Testis (tissue), 3 donors: ENCODE data around the gene SPPL2A. TPM values are rescaled to one million over a fixed set of nuclear protein-coding genes. Genes with fewer than 3 reads are reported as not detected.

Source experiments
- DNase-seq: peaks from one replicate; pipeline ENCODE4 v3.0.0-alpha.2; 2019
- H3K27ac ChIP-seq, 2 donors: fragments of 200-600 bp; sonication (generic); one replicate each; pipeline ENCODE4 v1.5.1; 2019
- H3K27me3 ChIP-seq: fragments of 200-600 bp; sonication (generic); one replicate; pipeline ENCODE4 v1.5.1; 2019
- H3K36me3 ChIP-seq: fragments of 200-600 bp; sonication (generic); one replicate; pipeline ENCODE4 v1.5.1; 2017; ENCODE audit warnings: low read depth; ENCODE audit errors: missing control alignments
- H3K4me1 ChIP-seq: fragments of 200-600 bp; sonication (generic); one replicate; pipeline ENCODE4 v1.5.1; 2019
- H3K4me3 ChIP-seq, 2 donors: fragments of 200-600 bp; sonication (generic); one replicate each; pipeline ENCODE4 v1.5.1; 2017 to 2019
- H3K9me3 ChIP-seq: fragments of 200-600 bp; sonication (generic); one replicate; pipeline ENCODE4 v1.5.1; 2017
- POLR2A ChIP-seq: fragments of 450-650 bp; IDR thresholded peaks from one replicate; pipeline ENCODE4 v1.6.1; 2017; ENCODE audit warnings: antibody characterized with exemption, mild to moderate bottlenecking, moderate library complexity
- WGBS, 2 donors: methylation state at CpG; one replicate each; pipeline ENCODE4 v1.1.5; 2018; 5-methylcytosine and 5-hydroxymethylcytosine counted together
- intact Hi-C: fragments of 100-400 bp; cut with DNase I; formaldehyde crosslinking; loops from one replicate; pipeline ENCODE4 v1.15.1; 2023; ENCODE audit warnings: low total_unique reads
- polyA plus RNA-seq: library from polyadenylated mRNA; stranded (reverse); fragments of 350-450 nt; fragmentation: Illumina TruSeq; extraction: RNeasy Lipid Tissue Mini Kit (QIAGEN cat#74804); gene quantifications from one replicate; pipeline ENCODE4 v1.2.3, GENCODE V29; 2014; ENCODE audit warnings: low read depth, low replicate concordance; ENCODE audit not compliant: insufficient read depth
- total RNA-seq, 2 donors: library from RNA; depleted of rRNA; stranded (reverse); fragments of >200 nt; gene quantifications; one replicate each; pipeline ENCODE4 v1.2.3, GENCODE V29; 2016
- TF ChIP-seq, protein P1 (sequence below), 3 experiments: fragments of 450-650 bp in 2 of 3; fragments of 200-600 bp in 1 of 3; sonication (generic) in 1 of 3; IDR thresholded peaks; one replicate each; pipeline ENCODE4 v1.5.1; 2016 to 2019; ENCODE audit warnings: antibody characterized with exemption in 3 of 3, mild to moderate bottlenecking in 2 of 3, moderate library complexity in 1 of 3

Gene SPPL2A
- total and polyA plus RNA-seq, 3 donors from 2014 or later, result 41.2 to 89.3 (median 70.9) TPM

DNA sequence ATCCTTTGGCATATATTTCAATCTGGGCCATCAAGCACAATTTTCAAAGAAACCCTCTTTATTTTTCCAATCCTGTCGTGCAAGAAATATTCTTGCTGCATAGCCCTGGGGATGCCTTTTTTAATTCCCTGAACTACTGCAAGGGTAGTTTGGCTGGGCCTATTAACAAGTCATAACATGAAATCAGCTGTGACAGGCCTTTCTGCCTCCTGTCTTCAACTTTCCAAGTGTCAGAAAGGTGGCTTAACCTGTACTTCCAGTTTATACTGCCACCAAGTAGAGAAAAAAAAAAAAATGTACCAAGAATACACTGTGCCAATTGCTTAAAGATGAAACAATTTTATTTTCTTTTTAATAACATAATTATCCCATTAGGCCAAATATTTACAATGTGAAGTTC lies 32.4 kb upstream of the SPPL2A start:
- H3K9me3 ChIP-seq, result no peaks in the 10 kb centered on the region
- DNase-seq, result no peak
- no peaks in the 10 kb centered on the region for H3K4me1 ChIP-seq
- no peak overlapping the region for H3K4me3 ChIP-seq
- TF ChIP-seq, protein P1, sequence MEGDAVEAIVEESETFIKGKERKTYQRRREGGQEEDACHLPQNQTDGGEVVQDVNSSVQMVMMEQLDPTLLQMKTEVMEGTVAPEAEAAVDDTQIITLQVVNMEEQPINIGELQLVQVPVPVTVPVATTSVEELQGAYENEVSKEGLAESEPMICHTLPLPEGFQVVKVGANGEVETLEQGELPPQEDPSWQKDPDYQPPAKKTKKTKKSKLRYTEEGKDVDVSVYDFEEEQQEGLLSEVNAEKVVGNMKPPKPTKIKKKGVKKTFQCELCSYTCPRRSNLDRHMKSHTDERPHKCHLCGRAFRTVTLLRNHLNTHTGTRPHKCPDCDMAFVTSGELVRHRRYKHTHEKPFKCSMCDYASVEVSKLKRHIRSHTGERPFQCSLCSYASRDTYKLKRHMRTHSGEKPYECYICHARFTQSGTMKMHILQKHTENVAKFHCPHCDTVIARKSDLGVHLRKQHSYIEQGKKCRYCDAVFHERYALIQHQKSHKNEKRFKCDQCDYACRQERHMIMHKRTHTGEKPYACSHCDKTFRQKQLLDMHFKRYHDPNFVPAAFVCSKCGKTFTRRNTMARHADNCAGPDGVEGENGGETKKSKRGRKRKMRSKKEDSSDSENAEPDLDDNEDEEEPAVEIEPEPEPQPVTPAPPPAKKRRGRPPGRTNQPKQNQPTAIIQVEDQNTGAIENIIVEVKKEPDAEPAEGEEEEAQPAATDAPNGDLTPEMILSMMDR (IDR thresholded peaks at IDR 0.05), result no peak
- no peak for TF ChIP-seq POLR2A
- WGBS, 2 donors, result 81 to 88% methylated on average over 1 of the region's 1 CpG
- H3K36me3 ChIP-seq, result no peaks in the 10 kb centered on the region
- no peak overlapping the region for H3K27ac ChIP-seq
- H3K27me3 ChIP-seq, result no peaks in the 10 kb centered on the region
- intact Hi-C loops, result no loop called here

DNA sequence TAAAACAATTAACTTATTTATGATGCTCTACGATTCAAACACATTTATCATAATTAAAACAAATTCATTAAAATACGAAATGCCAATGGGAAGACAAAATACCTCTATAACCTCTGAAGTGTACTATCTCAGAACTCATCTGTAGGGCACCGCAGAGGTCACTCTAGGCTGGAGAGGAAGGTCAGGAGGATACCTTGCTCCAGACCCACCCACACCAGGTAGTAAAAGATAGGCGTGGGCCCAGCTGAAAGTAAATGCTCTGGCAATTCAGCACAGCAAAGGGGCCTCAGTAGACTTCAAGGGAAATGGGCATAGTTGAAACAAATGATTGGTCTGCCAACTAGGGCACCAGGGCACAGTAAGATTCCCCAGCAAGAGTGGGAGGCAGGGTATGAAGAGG lies 26.0 kb upstream of the SPPL2A start:
- no peak for TF ChIP-seq POLR2A
- TF ChIP-seq, protein P1 (IDR thresholded peaks at IDR 0.05), result no peak
- Histone ChIP-seq H3K27me3 (no peaks in the 10 kb centered on the region), H3K9me3 (no peaks in the 10 kb centered on the region), H3K36me3 (no peaks in the 10 kb centered on the region), H3K4me1 (no peaks in the 10 kb centered on the region), H3K27ac (no peak overlapping the region), H3K4me3 (no peak overlapping the region)
- DNase-seq, result no peak
- intact Hi-C loops, result no loop called here
- 75 to 89% methylated on average over 4 of the region's 4 CpGs for WGBS, 2 donors

DNA sequence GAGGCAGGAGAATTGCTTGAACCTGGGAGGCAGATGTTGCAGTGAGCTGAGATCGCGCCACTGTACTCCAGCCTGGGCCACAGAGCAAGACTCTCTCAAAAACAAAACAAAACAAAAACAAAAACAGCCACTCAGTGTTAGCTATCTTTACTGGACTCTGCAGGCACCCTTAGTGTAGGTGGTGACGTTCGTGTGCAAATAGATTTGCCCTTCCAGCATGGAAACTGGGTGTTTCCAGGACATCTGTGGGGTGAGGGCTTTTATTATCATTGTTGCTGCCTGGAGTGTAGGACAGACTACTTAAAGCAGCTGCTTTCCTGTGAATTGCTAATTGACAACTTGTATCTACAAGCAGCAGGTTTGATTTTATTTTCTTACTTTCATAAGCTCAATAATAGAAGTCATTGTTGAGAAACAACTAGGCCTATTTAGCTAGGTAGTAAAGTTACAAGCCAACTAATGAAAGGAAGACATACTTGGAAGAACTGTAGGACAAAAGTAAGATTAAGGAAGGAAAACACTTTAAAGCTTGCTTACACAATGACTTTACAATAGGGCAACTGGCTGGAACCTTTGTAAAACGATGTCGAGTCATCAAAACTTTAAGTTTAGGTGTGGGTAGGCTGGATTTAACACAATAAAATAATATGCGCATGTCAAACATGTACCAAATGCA lies 25.4 kb upstream of the SPPL2A start:
- no peaks in the 10 kb centered on the region for H3K4me1 ChIP-seq
- no peak overlapping the region for H3K27ac ChIP-seq
- no peaks in the 10 kb centered on the region for H3K27me3 ChIP-seq
- TF ChIP-seq POLR2A, result no peak
- TF ChIP-seq, protein P1 (IDR thresholded peaks at IDR 0.05), result no peak
- H3K36me3 ChIP-seq, result no peaks in the 10 kb centered on the region
- intact Hi-C loops, result no loop called here
- no peak overlapping the region for H3K4me3 ChIP-seq
- no peaks in the 10 kb centered on the region for H3K9me3 ChIP-seq
- WGBS, 2 donors, result 82 to 90% methylated on average over 7 of the region's 7 CpGs
- DNase-seq, result no peak

DNA sequence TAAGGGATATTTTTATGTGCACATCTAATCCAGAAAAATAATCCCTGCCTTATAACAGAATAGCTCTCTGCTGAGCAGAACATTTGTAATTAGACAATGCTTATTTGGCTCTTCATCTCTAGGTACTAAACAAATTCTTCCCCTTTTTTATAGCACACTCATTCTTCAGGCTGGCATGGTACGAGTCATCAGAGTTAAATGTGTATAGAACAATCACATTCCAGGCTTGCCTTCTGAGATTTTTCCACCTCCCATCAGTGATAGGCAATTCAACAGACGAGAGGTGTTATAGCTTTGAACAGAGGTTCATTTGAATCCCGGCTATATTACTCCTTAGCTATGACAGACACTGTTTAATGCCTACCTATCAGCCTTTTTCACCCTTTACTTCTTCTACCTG lies 21.4 kb upstream of the SPPL2A start:
- TF ChIP-seq, protein P1 (IDR thresholded peaks at IDR 0.05), result no peak
- no peak for TF ChIP-seq POLR2A
- H3K9me3 ChIP-seq, result no peaks in the 10 kb centered on the region
- H3K27me3 ChIP-seq, result no peaks in the 10 kb centered on the region
- H3K27ac ChIP-seq, result no peak overlapping the region
- H3K36me3 ChIP-seq, result no peaks in the 10 kb centered on the region
- no peaks in the 10 kb centered on the region for H3K4me1 ChIP-seq
- intact Hi-C loops, result no loop called here
- 60 to 69% methylated on average over 3 of the region's 3 CpGs for WGBS, 2 donors
- DNase-seq, result no peak
- no peak overlapping the region for H3K4me3 ChIP-seq

DNA sequence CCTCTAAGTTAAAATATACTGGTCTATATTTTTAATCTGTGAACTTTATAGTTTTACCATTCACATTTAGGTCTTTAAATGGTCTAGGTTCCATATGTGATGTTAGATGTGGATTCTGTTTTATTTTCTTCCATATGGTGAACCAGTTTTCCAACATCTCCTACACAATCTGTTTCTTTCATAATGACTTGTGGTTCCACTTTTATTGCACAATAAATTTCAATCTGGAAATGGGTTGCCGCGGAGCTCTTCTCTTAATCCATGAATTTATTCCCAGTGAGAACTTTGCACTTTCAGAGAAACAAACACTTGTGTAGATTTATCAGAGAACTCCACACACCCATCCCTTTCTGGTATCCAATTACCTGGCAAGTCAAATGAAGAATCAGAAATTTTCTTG lies 20.9 kb upstream of the SPPL2A start:
- Histone ChIP-seq H3K36me3 (no peaks in the 10 kb centered on the region), H3K4me1 (no peaks in the 10 kb centered on the region), H3K4me3 (no peak overlapping the region), H3K9me3 (no peaks in the 10 kb centered on the region), H3K27me3 (no peaks in the 10 kb centered on the region), H3K27ac (no peak overlapping the region)
- DNase-seq, result no peak
- no peak for TF ChIP-seq POLR2A
- TF ChIP-seq, protein P1 (IDR thresholded peaks at IDR 0.05), result no peak
- intact Hi-C loops, result no loop called here
- WGBS, 2 donors, result 95 to 96% methylated on average over 2 of the region's 2 CpGs
